Stimulated activated CD8-positive, alpha-beta memory T cell treated with anti-CD3 and anti-CD28 coated beads, Interleukin-15, amount 100 ng/mL, for 4 hours (primary cell): ENCODE results near the gene ZBTB17.
"Not testable (repeated sequence)": the region's sequence is repeated elsewhere in the genome, so short reads cannot be mapped to it uniquely, and the experiment has no call there.

ENCODE experiments used
- DNase-seq, 2 donors: peaks; one replicate each; pipeline ENCODE4 v3.0.0-alpha.2; 2020; ENCODE audit warnings: low read depth in 2 of 2

Gene ZBTB17

DNA sequence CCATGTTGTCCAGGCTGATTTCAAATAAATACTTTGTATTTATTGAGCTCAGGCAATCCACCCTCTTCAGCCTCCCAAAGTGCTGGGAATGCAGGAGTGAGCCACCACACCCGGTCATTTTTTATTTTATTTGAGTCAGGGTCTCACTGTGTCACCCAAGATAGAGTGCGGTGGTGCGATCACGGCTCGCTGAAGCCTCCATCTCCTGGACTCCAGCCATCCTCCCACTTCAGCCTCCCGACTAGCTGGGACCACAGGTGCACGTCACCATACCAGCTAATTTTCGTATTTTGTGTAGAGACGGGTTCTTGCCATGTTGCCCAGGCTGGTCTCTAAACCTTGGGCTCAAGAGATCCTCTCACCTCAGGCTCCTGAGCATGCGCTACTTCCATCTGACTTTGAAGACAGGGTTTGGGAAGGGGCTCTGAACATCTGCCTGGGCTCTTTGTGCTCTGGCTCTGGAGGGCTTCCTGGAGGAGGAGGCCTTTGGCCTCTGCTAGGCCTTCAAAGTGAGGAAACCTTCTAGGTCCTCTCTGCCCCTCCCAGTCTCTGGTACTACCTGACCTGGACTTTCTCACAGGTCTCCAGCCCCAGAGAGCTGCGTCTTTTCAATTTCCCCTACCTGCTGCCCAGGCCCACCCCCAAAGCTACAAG lies 36.2 kb upstream of the ZBTB17 start:
- no peak for DNase-seq

DNA sequence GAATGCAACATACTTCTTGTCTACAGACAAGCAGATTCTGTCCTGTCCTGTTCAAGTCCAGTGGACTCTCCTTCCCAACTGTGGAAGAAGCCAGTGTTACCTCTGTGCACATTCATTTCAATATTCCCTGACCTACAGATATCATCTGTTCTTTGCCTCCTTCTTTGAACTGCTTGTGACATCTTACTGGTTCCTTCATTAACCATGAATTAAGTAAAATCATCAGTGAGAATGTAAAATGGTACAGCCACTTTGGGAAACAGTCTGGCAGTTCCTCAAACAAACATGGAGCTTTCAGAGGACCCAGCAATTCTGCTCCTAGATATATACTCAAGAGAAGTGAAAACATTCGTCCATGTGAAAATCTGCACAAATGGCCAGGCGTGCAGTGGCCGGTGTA lies 34.9 kb upstream of the ZBTB17 start:
- DNase-seq, result no peak

DNA sequence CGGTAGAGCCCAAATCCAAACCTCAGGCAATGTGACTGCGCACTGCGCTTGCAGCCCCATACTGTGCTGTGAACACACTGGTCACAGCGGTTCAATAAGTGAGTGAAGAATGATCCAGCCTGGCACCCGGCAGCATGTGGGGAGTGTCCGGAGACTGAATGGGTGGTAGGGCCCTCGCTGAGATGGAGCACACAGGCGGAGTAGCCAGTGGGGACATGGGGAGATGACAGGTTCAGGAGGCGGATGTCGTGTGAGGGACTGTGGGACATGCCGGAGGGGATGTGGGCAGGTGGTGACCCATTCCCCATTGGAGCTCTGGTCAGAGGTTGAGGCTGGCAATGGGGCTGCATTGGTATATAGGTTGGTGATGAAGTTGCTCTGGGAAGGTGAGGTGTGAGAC lies 33.8 kb upstream of the ZBTB17 start:
- no peak for DNase-seq

DNA sequence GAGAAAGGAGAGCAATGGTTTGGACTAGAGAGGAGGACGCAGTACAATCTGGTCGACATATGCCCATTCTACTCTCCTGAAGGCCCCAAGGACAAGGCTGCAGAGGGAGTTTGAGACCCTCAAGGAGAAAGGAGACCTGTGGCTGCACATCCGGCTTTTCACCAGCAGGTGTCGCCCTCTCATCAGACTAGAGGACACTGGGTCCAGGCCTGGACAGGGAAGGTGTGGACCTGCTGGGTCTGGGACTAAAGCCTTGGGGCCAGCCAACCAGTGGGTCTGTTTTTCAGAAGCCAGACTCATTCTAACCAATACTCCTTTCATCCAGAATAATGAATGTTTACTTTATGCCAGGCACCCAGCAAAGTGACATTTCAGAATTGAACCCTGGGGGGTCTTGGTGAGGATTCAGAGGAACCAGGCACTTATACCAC lies 33.1 kb upstream of the ZBTB17 start:
- peak in 1 of 2 donors; percentile 50 for DNase-seq

DNA sequence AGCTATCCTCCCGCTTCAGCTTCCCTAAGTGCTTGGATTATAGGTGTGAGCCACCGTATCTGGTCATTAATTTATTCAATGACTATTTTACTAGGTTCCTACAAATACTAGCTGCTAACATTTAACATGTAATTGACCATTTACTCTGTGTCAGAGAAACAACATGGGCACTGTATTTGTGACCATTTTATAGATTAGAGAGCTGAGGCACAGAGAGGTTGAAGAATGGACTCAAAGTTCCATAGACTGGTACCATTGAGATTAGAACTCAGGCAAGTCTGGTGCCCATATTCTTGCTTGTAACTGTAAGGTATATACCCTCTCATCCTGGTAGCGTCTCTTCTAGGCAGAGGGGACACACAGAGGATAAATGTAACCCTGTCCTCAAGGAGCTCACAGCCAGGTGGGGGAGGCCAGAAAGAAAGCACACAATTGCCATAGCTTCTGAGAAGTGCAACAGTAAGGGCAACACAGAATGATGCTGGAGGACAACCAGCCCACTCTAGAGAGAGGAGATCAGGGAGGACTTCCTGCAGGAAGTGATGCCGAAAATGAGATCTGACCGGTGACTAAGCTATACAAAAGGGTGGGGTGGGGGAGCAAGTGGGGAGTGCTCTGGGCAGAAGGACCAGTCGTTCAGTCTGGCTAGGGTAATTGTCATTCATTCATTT lies 31.9 kb upstream of the ZBTB17 start:
- DNase-seq, result no peak

DNA sequence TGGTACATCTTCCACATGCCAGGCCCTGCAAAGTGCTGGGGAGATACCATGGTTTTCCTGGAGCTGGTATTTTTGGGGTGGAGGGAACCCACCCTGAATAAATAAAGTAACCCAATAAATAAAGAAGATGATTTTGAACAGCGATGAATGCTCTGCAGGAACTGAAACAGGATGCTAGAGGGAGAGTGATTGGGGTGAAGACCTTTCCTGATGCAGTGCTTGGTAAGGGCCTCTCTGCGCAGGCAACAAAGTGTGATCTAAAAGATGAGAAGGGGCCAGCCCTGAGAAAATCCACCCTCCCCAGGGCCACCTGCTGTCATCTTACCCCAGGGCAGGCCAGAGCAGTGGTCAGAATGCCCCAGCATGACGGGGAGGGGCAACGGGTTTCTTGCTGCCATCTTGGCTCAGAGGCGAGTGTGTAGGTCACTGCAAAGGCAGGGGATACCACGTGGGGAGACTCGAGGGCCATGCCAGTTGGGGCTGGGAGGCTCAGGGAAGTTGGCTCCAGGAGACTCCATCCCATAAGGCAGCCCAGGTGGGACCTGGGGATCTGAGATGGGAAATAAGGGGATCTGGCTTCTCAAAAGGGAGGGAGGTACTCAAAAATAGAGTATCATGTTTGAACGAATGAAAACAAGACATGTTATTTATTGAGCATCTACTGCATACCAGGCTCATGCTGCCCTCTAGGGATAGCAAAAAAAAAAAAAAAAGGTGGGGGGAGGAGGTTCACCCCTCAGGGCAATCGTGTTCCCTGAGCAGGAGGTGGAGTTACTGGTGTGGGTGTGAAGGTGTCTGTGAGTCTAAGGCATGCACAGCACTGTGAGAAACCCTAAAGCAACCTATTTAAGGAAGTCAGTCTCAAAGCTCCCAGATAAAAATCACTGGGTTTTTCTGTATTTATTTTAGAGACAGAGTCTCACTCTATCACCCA lies 30.9 kb upstream of the ZBTB17 start:
- DNase-seq, result no peak

DNA sequence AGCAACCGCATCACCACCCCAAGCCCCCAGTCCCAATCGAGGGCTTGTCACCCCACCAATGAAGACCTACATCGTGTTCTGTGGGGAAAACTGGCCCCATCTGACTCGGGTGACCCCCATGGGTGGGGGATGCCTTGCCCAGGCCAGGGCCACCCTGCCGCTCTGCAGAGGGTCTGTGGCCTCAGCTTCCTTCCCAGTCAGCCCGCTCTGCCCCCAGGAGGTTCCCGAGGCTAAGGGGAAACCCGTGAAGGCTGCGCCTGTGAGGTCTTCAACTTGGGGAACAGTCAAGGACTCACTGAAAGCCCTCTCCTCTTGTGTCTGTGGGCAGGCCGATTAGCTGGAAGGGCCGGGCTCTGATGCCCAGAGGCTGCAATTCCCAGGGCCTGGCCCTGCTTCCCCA lies 30.1 kb upstream of the ZBTB17 start:
- no peak for DNase-seq

DNA sequence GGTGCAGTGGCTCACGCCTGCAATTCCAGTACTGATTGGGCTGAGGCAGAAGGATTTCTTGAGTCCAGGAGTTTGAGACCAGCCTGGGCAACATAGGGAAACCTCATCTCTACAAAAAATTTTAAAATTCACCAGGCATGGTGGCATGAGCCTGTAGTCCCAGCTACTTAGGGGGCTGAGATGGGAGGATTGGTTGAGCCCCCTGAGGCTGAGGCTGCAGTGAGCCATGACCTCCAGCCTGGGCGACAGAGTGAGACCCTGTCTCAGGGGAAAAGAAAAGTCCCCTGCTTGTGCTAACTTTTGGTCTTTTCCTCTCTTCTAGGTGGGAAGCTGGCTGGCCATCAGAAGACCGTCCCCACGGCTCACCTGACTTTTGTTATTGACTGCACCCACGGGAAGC lies 29.7 kb upstream of the ZBTB17 start:
- DNase-seq, result no peak

DNA sequence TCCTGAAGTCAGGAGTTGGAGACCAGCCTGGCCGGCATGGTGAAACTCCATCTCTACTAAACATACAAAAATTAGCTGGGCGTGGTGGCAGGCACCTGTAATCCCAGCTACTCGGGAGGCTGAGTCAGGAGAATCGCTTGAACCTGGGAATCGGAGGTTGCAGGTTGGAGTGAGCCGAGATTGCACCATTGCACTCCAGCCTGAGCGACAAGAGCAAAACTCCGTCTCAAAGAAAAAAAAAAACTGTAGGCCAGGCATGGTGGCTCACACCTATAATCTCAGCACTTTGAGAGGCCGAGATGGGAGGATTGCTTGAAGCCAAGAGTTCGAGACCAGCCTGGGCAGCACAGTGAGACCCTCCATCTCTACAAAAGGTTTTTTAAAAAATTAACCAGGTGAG lies 25.4 kb upstream of the ZBTB17 start:
- not testable (repeated sequence) for DNase-seq

DNA sequence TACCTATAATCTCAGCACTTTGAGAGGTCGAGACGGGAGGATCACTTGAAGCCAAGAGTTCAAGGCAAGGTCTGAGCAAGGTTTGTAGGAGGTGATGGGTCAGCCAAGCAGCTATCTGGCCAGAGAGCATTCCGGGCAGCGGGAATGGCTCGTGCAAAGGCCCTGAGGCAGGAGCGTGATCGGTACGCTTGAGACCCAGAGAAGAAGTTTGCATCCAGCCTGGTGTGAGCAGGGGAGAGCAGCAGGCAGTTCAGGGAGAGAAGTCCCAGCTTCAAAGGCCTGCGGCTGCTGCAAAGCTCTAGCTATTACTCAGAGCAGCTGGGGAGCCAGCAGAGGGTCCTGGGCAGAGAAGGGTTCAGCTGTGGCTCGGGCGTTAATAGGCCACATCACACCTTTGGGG lies 23.0 kb upstream of the ZBTB17 start:
- DNase-seq, result no peak

DNA sequence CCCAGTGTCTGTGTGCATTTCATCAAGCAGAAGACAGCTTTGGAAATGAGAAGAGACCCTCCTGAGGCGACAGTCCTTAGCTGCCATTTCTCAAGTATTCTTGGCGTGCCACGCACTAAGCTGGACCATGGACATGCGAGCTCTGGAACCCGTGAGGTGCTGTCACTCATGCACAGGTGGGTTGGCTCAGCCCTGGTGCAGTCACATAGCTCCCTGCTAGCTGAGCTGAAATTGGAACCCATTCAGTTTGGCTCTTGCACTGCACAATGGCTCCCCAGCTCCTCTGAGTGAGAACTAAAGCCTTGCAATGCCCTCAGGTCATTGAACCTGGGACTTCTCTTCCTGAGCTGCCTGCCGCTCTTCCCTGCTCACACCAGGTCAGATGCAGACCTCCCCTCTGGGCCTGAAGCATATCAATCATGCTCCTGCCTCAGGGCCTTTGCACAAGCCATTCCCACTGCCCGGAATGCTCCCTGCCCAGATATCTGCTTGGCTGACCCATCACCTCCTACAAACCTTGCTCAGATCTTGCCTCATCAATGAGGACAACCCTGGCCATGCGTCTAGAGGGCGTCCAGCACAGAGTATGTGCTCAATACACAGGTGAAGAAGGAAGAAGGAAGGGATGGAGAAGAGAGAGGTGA lies 21.9 kb upstream of the ZBTB17 start:
- DNase-seq, result no peak

DNA sequence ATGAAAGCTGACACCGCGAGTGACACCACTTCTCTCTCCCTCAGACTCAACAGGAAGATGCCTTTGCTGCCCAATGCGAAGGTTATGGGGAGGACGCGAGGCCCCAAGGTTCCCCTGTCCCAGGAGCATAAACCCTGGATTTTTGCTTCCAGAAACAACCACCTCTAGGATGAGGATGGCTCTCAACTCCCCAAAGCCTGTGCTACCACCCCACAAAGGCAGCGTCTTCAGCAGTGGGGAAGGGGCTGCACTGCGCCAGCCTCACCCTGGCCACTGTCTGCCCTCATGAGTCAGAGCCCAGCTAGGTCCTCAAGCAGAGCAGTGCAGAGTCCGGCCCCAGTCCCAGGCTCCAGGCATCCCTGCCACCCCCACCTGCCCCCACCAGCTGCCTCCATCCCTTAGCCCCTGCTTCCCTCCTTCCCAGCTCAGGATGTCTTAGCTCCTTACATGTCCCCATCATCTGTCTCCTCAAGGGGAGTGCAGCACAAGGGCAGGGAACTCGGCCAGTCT lies 21.2 kb upstream of the ZBTB17 start:
- DNase-seq, result no peak

DNA sequence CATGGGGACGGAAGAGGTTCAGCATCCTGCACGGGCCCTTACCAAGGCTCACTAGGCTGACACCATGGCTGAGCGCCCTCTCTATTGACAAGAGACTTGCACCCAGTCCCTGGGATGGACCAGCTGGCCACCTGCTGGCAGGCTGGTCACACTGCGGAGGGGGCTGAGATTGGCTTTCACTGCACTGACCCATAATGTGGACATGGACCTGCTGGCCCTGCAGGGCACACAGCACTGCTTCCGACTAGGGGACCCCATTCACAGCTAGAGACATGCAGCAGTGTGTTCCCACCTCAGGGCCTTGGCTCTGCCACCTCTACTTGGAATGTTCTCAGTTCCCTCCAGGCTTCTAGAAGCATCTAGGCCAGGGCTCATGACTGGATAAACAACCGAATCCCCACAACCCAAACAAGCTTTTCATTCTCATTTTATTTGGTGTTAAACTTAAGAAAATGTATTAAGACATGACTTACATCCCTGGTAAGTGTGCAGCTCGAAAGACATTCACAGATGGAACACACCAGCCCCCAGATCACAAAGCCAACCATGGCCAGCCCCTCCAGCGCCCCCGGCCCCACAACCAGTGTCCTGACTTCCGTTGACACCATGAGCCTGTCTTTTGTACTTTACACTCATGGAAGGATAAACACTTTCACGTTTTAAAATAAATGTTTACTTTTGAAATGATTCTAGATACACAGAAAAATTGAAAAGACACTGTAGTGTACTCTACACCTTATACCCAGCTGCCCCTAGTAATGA lies 18.9 kb upstream of the ZBTB17 start:
- DNase-seq, result no peak

DNA sequence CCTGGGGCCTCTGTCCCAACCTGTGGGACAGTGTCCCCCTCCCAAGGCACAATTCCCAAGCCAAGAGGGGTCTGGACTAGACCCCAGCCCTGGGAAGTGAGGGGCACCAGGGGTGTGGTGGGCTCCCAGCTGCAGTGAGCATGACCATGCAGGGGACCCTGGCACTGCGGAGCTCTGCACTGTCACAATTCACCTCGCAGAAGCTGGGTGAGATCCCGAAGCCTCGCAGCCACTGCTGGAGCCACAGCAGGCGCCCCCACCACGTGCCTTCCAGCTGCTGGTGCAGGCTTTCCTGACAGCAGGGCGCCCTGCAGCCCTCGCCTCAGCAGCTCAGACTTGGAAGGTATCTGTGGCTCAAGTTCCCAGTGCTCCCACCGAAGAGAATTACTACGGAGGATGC lies 18.2 kb upstream of the ZBTB17 start:
- DNase-seq, result no peak

DNA sequence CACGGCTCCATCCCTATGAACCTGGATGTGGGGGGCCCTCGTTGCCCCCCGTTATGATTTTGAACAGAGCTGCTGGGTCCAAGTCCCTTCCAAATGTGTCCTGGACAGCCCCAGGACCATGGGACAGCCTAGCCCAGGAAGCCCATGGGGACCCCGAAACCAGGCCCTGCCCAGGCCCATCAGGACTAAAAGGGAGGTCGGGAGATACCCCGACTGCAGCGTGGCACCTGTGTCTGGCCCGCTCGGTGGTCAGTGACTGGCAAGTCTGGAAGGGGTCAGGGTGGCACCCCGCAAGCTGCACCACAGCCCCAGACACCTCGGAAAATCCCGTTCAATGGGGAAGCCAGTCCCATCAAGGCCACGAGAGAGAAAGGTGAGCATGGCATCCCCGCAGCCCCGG lies 17.8 kb upstream of the ZBTB17 start:
- no peak for DNase-seq

DNA sequence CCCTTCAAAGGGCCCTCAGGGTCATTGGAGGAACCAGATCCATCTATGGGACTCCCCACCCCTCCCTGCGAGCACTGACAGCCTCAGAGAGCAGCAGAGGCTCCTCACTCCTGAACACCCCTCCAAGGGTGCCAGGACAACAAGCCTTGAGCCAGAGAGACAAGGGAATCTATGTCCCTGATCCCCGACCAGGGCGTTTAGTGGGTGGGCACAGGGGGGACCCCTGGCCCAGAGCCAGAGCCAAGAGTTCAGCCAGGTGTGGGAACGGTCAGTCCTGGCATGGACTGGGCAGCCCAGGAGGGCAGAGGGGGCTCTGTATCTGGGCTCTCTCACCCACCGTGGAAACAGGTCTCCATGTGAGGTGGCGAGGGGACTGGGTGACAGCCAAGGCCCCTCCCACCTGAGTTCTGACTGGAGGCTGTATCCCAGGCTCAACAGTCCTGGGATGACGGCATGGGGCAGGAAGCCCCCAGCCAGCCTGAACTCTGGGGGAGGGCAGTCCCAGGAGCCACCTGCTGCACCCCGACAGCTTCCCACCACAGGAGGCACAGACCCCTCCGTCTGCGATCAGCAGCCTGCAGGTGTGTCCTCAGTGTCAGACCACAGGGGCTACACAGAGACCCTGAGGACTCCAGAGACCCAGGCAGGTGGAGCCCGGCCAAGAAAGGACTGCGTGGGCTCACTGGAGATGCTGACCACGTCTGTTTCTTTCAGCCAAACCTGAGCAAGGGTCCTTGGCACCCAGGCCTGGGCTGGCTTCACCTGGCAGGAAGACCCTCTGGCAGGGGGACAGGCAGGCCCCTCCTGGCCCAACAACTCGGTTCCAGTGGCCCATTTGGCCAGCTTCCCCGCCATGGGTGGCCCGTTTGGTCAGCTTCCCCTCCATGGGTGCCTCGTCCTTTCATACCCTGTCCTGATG lies 16.9 kb upstream of the ZBTB17 start:
- DNase-seq, result no peak

DNA sequence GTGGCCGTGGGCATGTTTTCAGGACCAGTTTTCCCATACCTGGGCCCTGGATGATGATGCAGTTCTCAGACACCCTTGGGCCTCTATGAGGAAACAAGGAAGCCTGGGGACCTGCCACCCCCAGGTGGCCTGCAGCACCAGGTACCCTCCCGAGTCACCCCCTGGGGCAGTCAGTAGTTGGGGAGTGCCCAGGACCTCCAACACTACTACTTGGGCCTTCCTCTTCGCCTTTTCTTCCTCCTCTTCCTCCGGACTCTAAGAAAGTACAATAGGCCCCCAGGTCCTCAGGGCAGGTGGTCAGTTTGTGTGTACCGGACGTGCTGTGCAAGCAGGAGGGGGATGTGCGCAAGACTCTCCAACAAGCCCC lies 16.3 kb upstream of the ZBTB17 start:
- DNase-seq, result no peak

DNA sequence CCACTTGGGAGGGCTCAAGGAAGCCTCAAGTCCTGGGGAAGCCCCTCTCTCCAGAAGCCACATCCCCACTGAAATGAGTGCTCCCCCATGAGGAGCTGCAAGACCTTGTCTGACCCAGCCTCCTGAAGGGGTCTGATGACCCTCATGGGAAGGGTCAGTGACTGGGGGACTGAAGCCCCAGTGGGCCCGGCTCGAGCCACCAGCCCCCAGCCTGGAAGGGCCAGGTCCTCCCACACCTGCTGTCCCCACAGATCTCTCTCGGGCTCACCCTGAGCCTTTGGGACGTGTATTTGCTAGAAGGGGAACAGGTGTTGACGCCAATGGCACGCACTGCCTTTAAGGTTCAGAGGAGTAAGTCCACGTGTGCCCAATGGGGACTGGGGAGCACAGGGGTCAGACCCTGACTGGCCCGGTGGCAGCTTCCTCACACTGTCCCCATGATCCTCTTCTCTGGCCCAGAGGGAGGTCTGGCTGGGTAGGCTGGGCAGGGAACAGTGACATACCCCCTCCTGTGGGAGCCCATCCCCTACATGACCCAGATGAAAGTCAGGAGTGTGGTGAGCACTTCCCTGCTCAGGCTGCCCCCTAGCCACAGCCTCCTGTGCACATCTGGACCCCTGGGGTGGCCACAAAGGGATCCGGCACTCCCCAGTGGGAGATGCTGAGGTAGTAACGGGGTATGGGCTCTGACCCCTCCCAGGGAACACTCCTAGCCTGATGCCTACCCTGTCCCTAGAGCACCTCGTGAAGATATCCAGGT lies 15.7 kb upstream of the ZBTB17 start:
- DNase-seq, result no peak

DNA sequence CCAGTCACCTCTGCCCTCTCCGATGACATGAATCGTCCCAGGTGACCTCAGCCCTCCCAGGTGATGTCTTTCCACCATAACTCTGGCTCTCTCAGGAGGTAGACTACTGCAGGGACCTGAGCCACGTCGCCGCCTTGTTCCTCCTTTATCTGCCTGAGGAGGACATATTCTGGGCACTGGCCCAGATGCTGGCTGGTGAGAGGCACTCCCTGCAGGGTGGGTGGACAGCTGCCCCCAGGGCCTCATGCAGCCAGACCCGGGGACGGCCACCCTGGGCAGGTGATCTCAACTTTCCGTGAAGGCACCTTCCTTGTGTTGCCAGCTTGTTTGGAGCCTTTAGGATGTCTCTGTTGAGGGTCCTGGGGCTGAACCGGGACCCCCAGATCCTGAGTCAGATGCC lies 13.9 kb upstream of the ZBTB17 start:
- DNase-seq, result no peak
